IPS DF 6.9 (cell line): ENCODE results near the gene AP3S2.

Experiments used
- DNase-seq: peaks from one replicate; pipeline ENCODE4 v3.0.0-alpha.2; 2013; ENCODE audit warnings: low read depth, low spot score
- H3K27ac ChIP-seq: one replicate; pipeline ENCODE4 v1.5.1; 2013; ENCODE audit warnings: low read length, control low read depth
- H3K27me3 ChIP-seq: 2 replicates; pipeline ENCODE4 v1.6.1; 2013; ENCODE audit warnings: mild to moderate bottlenecking, low read length; ENCODE audit not compliant: control insufficient read depth, insufficient read depth
- H3K36me3 ChIP-seq: 2 replicates; pipeline ENCODE4 v1.6.1; 2013; ENCODE audit warnings: low read length; ENCODE audit not compliant: control insufficient read depth, insufficient read depth
- H3K4me1 ChIP-seq: 2 replicates; pipeline ENCODE4 v1.6.1; 2013; ENCODE audit warnings: low read length; ENCODE audit not compliant: control insufficient read depth, insufficient read depth
- H3K4me3 ChIP-seq: 2 replicates; pipeline ENCODE4 v1.5.1; 2013; ENCODE audit warnings: mild to moderate bottlenecking, low read length
- H3K9me3 ChIP-seq: 2 replicates; pipeline ENCODE4 v1.6.1; 2013; ENCODE audit warnings: low read length, inconsistent platforms; ENCODE audit not compliant: control insufficient read depth, insufficient read depth
- WGBS: extraction: QIAGEN DNeasy Blood & Tissue Kit; methylation state at CpG from one replicate; pipeline ENCODE4 v1.1.7; 2013; ENCODE audit warnings: mixed read lengths, missing lambda C conversion rate; ENCODE audit not compliant: insufficient read length, insufficient coverage; 5-methylcytosine and 5-hydroxymethylcytosine counted together

The AP3S2 gene

GRCh38 chr15:89848970-89849292 lies 44.9 kb downstream of the AP3S2 start:
- H3K27ac ChIP-seq = no peak overlapping the region
- H3K27me3 ChIP-seq = no peaks in the 10 kb centered on the region
- no peaks in the 10 kb centered on the region for H3K36me3 ChIP-seq
- H3K4me3 ChIP-seq = no peak overlapping the region
- no CpG with 5 or more reads among the region's 2 CpGs for WGBS
- H3K4me1 ChIP-seq = no peaks in the 10 kb centered on the region
- no peaks in the 10 kb centered on the region for H3K9me3 ChIP-seq
- no peak for DNase-seq

- Histone ChIP-seq H3K36me3 (no peaks in the 10 kb centered on the region), H3K27ac (no peak overlapping the region), H3K27me3 (no peaks in the 10 kb centered on the region), H3K9me3 (no peaks in the 10 kb centered on the region), H3K4me1 (no peaks in the 10 kb centered on the region), H3K4me3 (no peak overlapping the region)
- WGBS = no CpG with 5 or more reads among the region's 2 CpGs
- no peak for DNase-seq
Observed at GRCh38 chr15:89847101-89847500, 46.7 kb downstream of the AP3S2 start.

- DNase-seq = no peak
- Histone ChIP-seq H3K36me3 (no peaks in the 10 kb centered on the region), H3K9me3 (no peaks in the 10 kb centered on the region), H3K27me3 (no peaks in the 10 kb centered on the region), H3K27ac (no peak overlapping the region), H3K4me1 (no peaks in the 10 kb centered on the region), H3K4me3 (no peak overlapping the region)
- WGBS = no CpG with 5 or more reads among the region's 5 CpGs
Observed at GRCh38 chr15:89845305-89845893, 48.4 kb downstream of the AP3S2 start.

- WGBS = no CpG with 5 or more reads among the region's 1 CpG
- Histone ChIP-seq H3K9me3 (no peaks in the 10 kb centered on the region), H3K4me3 (no peak overlapping the region), H3K27ac (no peak overlapping the region), H3K27me3 (no peaks in the 10 kb centered on the region), H3K36me3 (no peaks in the 10 kb centered on the region), H3K4me1 (no peaks in the 10 kb centered on the region)
- no peak for DNase-seq
Observed at GRCh38 chr15:89841962-89842361, 51.8 kb downstream of the AP3S2 start.

- Histone ChIP-seq H3K9me3 (no peaks in the 10 kb centered on the region), H3K27ac (no peak overlapping the region), H3K36me3 (no peaks in the 10 kb centered on the region), H3K4me1 (no peaks in the 10 kb centered on the region), H3K27me3 (no peaks in the 10 kb centered on the region), H3K4me3 (no peak overlapping the region)
- WGBS = no CpG with 5 or more reads among the region's 4 CpGs
- no peak for DNase-seq
Observed at GRCh38 chr15:89841306-89841705, 52.5 kb downstream of the AP3S2 start.

- Histone ChIP-seq H3K9me3 (no peaks in the 10 kb centered on the region), H3K27ac (no peak overlapping the region), H3K4me3 (no peak overlapping the region), H3K36me3 (peaks cover 5% of the 10 kb centered on the region; the same call in 1 of the 2 replicates), H3K4me1 (no peaks in the 10 kb centered on the region), H3K27me3 (no peaks in the 10 kb centered on the region)
- no peak for DNase-seq
- no CpG with 5 or more reads among the region's 4 CpGs for WGBS
Observed at GRCh38 chr15:89839167-89839810, 54.5 kb downstream of the AP3S2 start.

- Histone ChIP-seq H3K4me1 (no peaks in the 10 kb centered on the region), H3K36me3 (peaks cover 5% of the 10 kb centered on the region; the same call in 1 of the 2 replicates), H3K27ac (no peak overlapping the region), H3K27me3 (no peaks in the 10 kb centered on the region), H3K9me3 (no peaks in the 10 kb centered on the region), H3K4me3 (no peak overlapping the region)
- no CpG with 5 or more reads among the region's 3 CpGs for WGBS
- DNase-seq = no peak
Observed at GRCh38 chr15:89837830-89838178, 56.0 kb downstream of the AP3S2 start.

GRCh38 chr15:89837134-89837829 lies 56.5 kb downstream of the AP3S2 start:
- no CpG with 5 or more reads among the region's 6 CpGs for WGBS
- no peaks in the 10 kb centered on the region for H3K9me3 ChIP-seq
- no peaks in the 10 kb centered on the region for H3K27me3 ChIP-seq
- no peaks in the 10 kb centered on the region for H3K4me1 ChIP-seq
- no peak overlapping the region for H3K27ac ChIP-seq
- DNase-seq = no peak
- H3K4me3 ChIP-seq = no peak overlapping the region
- peaks cover 5% of the 10 kb centered on the region; the same call in 1 of the 2 replicates for H3K36me3 ChIP-seq

GRCh38 chr15:89836267-89837133 lies 57.3 kb downstream of the AP3S2 start:
- DNase-seq = no peak
- H3K27ac ChIP-seq = no peak overlapping the region

GRCh38 chr15:89835176-89835564 lies 58.6 kb downstream of the AP3S2 start:
- Histone ChIP-seq H3K36me3 (peaks cover 5% of the 10 kb centered on the region), H3K27ac (no peak overlapping the region), H3K4me3 (no peak overlapping the region), H3K27me3 (no peaks in the 10 kb centered on the region), H3K4me1 (no peaks in the 10 kb centered on the region), H3K9me3 (no peaks in the 10 kb centered on the region)
- no peak for DNase-seq
- no CpG with 5 or more reads among the region's 5 CpGs for WGBS

More at GRCh38 chr15:89836267-89837133, 57.3 kb downstream of the AP3S2 start:
- H3K4me1 ChIP-seq = no peaks in the 10 kb centered on the region
- WGBS = no CpG with 5 or more reads among the region's 11 CpGs
- H3K27me3 ChIP-seq = no peaks in the 10 kb centered on the region
- no peaks in the 10 kb centered on the region for H3K9me3 ChIP-seq
- peaks cover 5% of the 10 kb centered on the region; the same call in 1 of the 2 replicates for H3K36me3 ChIP-seq
- H3K4me3 ChIP-seq = no peak overlapping the region
